Tibial nerve (tissue), 4 donors: Measurements from ENCODE around the gene PRSS22. TPM values are rescaled to one million over a fixed set of nuclear protein-coding genes. Genes with fewer than 3 reads are reported as not detected.

Experiments used
- DNase-seq, 2 donors: peaks; one replicate each; pipeline ENCODE4 v3.0.0-alpha.2; 2019; ENCODE audit warnings: low spot score in 2 of 2
- H3K27ac ChIP-seq, 4 donors: fragments of 200-600 bp; sonication (generic) in 3 of 4; one replicate each; pipeline ENCODE4 v1.5.1; 2017 to 2019; ENCODE audit warnings: mild to moderate bottlenecking in 1 of 4
- H3K27me3 ChIP-seq, 2 donors: fragments of 200-600 bp; sonication (generic) in 1 of 2; one replicate each; pipeline versions ENCODE4 v1.5.1 to v1.6.0; 2017 to 2019
- H3K36me3 ChIP-seq, 3 donors: fragments of 200-600 bp; sonication (generic); one replicate each; pipeline ENCODE4 v1.5.1; 2018 to 2019
- H3K4me1 ChIP-seq, 4 donors: fragments of 200-600 bp; sonication (generic) in 3 of 4; one replicate each; pipeline ENCODE4 v1.5.1; 2017 to 2019
- H3K4me3 ChIP-seq, 4 donors: fragments of 200-600 bp; sonication (generic) in 3 of 4; one replicate each; pipeline ENCODE4 v1.5.1; 2017 to 2019; ENCODE audit warnings: mild to moderate bottlenecking in 1 of 4, moderate library complexity in 1 of 4
- H3K9me3 ChIP-seq, 4 donors: fragments of 200-600 bp; sonication (generic) in 3 of 4; one replicate each; pipeline ENCODE4 v1.5.1; 2017 to 2019
- EP300 ChIP-seq, 2 donors: sonication (generic); formaldehyde crosslinking; IDR thresholded peaks; one replicate each; pipeline ENCODE4 v1.6.1; 2017; ENCODE audit warnings: antibody characterized with exemption in 2 of 2, mild to moderate bottlenecking in 1 of 2
- POLR2A ChIP-seq, 2 donors: fragments of 450-650 bp; IDR thresholded peaks; one replicate each; pipeline ENCODE4 v1.6.1; 2017; ENCODE audit warnings: antibody characterized with exemption in 2 of 2, mild to moderate bottlenecking in 2 of 2, moderate library complexity in 2 of 2
- WGBS, 2 donors: methylation state at CpG; one replicate each; pipeline ENCODE4 v1.1.5; 2018; 5-methylcytosine and 5-hydroxymethylcytosine counted together
- total RNA-seq, 4 donors: library from RNA; depleted of rRNA; stranded (reverse); fragments of >200 nt; gene quantifications; one replicate each; pipeline ENCODE4 v1.1.0, GENCODE V29; 2016
- TF ChIP-seq, protein P1 (sequence below), 5 experiments: fragments of 200-600 bp in 3 of 5; fragments of 450-650 bp in 2 of 5; sonication (generic) in 3 of 5; IDR thresholded peaks; one replicate each; pipeline ENCODE4 v1.5.1; 2016 to 2019; ENCODE audit warnings: antibody characterized with exemption in 5 of 5, mild to moderate bottlenecking in 3 of 5, moderate library complexity in 2 of 5

PRSS22 gene
- total RNA-seq, 4 donors from 2014 or later, result not detected

- Histone ChIP-seq H3K4me1 (no peaks in the 10 kb centered on the region), H3K9me3 (peaks cover 0 to 32% (median 8%) of the 10 kb centered on the region in 4 donors), H3K27ac (no peak overlapping the region), H3K36me3 (no peaks in the 10 kb centered on the region), H3K4me3 (no peak overlapping the region), H3K27me3 (peaks cover 0 to 9% of the 10 kb centered on the region in 2 donors)
- TF ChIP-seq POLR2A (IDR thresholded peaks at IDR 0.05), result no peak
- TF ChIP-seq, protein P1, sequence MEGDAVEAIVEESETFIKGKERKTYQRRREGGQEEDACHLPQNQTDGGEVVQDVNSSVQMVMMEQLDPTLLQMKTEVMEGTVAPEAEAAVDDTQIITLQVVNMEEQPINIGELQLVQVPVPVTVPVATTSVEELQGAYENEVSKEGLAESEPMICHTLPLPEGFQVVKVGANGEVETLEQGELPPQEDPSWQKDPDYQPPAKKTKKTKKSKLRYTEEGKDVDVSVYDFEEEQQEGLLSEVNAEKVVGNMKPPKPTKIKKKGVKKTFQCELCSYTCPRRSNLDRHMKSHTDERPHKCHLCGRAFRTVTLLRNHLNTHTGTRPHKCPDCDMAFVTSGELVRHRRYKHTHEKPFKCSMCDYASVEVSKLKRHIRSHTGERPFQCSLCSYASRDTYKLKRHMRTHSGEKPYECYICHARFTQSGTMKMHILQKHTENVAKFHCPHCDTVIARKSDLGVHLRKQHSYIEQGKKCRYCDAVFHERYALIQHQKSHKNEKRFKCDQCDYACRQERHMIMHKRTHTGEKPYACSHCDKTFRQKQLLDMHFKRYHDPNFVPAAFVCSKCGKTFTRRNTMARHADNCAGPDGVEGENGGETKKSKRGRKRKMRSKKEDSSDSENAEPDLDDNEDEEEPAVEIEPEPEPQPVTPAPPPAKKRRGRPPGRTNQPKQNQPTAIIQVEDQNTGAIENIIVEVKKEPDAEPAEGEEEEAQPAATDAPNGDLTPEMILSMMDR (IDR thresholded peaks at IDR 0.05), result no peak
- TF ChIP-seq EP300 (IDR thresholded peaks at IDR 0.05), result no peak
- 76 to 79% methylated on average over 5 of the region's 5 CpGs for WGBS, 2 donors
- DNase-seq, result no peak
Measured at GRCh38 chr16:2806286-2806685, 51.7 kb downstream of the PRSS22 start.

DNA sequence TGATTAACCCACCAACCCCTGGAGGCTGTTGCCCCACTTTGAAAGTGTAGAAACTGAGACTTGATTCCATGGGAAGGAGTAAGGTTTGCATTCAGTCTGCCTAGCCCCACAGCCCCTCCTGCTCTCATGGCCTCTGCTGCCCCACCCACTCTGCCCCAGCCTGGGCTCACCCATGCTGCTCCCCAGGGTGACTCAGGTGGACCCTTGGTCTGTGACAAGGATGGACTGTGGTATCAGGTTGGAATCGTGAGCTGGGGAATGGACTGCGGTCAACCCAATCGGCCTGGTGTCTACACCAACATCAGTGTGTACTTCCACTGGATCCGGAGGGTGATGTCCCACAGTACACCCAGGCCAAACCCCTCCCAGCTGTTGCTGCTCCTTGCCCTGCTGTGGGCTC is 53.2 kb downstream of the PRSS22 start:
- no peaks in the 10 kb centered on the region for H3K4me1 ChIP-seq
- no peaks in the 10 kb centered on the region for H3K36me3 ChIP-seq
- H3K4me3 ChIP-seq, result no peak overlapping the region
- peaks cover 0 to 30% (median 8%) of the 10 kb centered on the region in 4 donors for H3K9me3 ChIP-seq
- no peak for TF ChIP-seq POLR2A (IDR thresholded peaks at IDR 0.05)
- TF ChIP-seq, protein P1 (IDR thresholded peaks at IDR 0.05), result no peak
- no peak for TF ChIP-seq EP300 (IDR thresholded peaks at IDR 0.05)
- no peaks in the 10 kb centered on the region for H3K27me3 ChIP-seq
- DNase-seq, result no peak
- WGBS, 2 donors, result 84 to 97% methylated on average over 4 of the region's 4 CpGs
- no peak overlapping the region for H3K27ac ChIP-seq

DNA sequence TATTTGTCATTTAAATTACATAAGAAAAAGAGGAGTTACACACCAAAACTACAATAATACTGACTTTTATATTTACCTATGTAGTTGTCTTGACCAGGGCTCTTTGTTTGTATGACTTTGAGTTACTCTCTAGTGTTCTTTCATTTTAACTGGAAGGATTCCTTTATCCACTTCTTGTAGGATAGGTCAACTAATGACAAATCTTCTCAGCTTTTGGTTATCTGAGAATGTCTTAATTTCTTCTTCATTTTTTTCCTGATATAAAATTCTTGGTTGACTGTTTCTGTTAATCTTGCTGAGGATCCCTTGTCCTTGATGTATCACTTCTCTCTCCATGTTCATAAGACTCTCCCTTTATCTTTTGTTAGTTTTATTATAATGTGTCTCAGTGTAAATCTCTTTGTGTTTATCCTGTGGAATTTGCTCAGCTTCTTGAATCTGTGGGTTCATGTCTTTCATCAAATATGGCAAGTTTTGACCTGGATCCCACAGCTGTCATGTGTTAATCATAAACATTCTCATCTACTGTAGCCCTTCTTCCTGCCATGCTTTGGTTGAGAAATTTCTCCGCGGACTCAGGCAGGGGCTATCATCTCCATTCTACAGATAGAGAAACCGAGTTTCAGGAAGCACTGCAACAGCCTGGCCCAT is 54.3 kb downstream of the PRSS22 start:
- DNase-seq, result no peak
- TF ChIP-seq EP300 (IDR thresholded peaks at IDR 0.05) (no peak), POLR2A (IDR thresholded peaks at IDR 0.05) (no peak)
- TF ChIP-seq, protein P1 (IDR thresholded peaks at IDR 0.05), result no peak
- no peak overlapping the region for H3K4me3 ChIP-seq
- WGBS, 2 donors, result 80% methylated on average over 3 of the region's 3 CpGs
- H3K4me1 ChIP-seq, result no peaks in the 10 kb centered on the region
- no peaks in the 10 kb centered on the region for H3K36me3 ChIP-seq
- H3K27ac ChIP-seq, result no peak overlapping the region
- H3K27me3 ChIP-seq, result no peaks in the 10 kb centered on the region
- peaks cover 0 to 29% (median 8%) of the 10 kb centered on the region in 4 donors for H3K9me3 ChIP-seq

Other genes with a start within 250 kb of the PRSS22 start
- gene KCTD5, start 175.6 kb downstream of the PRSS22 start, total RNA-seq, result 10 to 100 TPM; 17.8 to 24.3 (median 21.2) TPM
- 1 to 10 TPM; 1.3 to 4.2 (median 2.4) TPM for gene PRSS27, start 137.9 kb downstream of the PRSS22 start, total RNA-seq
- 1,000 to 10,000 TPM in 1 of 4 donors, 100 to 1,000 TPM in 3; 843 to 1,374 (median 886) TPM for gene SRRM2, start 105.5 kb downstream of the PRSS22 start, total RNA-seq
- 100 to 1,000 TPM; 293 to 759 (median 513) TPM for gene ELOB, start 80.9 kb downstream of the PRSS22 start, total RNA-seq
- gene PRSS33, start 70.6 kb downstream of the PRSS22 start, total RNA-seq, result not detected
- gene PRSS41, start 59.7 kb downstream of the PRSS22 start, total RNA-seq, result not detected
- gene PRSS21, start 40.9 kb downstream of the PRSS22 start, total RNA-seq, result not detected
- gene ZG16B, start 27.9 kb downstream of the PRSS22 start, total RNA-seq, result not detected
- gene FLYWCH2, start 25.0 kb upstream of the PRSS22 start, total RNA-seq, result 10 to 100 TPM; 66.2 to 76.8 (median 72.8) TPM
- 10 to 100 TPM; 65.1 to 74.9 (median 68.7) TPM for gene FLYWCH1, start 53.8 kb upstream of the PRSS22 start, total RNA-seq
- gene KREMEN2, start 106.1 kb upstream of the PRSS22 start, total RNA-seq, result not detected
- 10 to 100 TPM in 1 of 4 donors, 1 to 10 TPM in 3; 5.1 to 15.0 (median 7.9) TPM for gene PAQR4, start 111.2 kb upstream of the PRSS22 start, total RNA-seq
- 1 to 10 TPM in 2 of 4 donors, under 1 TPM in 2; 0.60 to 1.6 (median 1.1) TPM for gene PKMYT1, start 122.3 kb upstream of the PRSS22 start, total RNA-seq
- under 1 TPM in 1 of 4 donors, not detected in 3; 0.30 TPM for gene CLDN9, start 154.8 kb upstream of the PRSS22 start, total RNA-seq
- gene CLDN6, start 160.0 kb upstream of the PRSS22 start, total RNA-seq, result not detected
- gene TNFRSF12A, start 162.2 kb upstream of the PRSS22 start, total RNA-seq, result 10 to 100 TPM in 2 of 4 donors, 1 to 10 TPM in 2; 2.4 to 47.4 (median 11.5) TPM
- 10 to 100 TPM; 17.7 to 46.9 (median 38.5) TPM for gene HCFC1R1, start 165.8 kb upstream of the PRSS22 start, total RNA-seq
- gene THOC6, start 165.9 kb upstream of the PRSS22 start, total RNA-seq, result 10 to 100 TPM; 12.2 to 28.5 (median 18.0) TPM
- not detected for gene BICDL2, start 178.8 kb upstream of the PRSS22 start, total RNA-seq
- under 1 TPM in 2 of 4 donors, not detected in 2; under 0.01 to 0.42 TPM for gene MMP25, start 188.4 kb upstream of the PRSS22 start, total RNA-seq
- 10 to 100 TPM in 3 of 4 donors, 1 to 10 TPM in 1; 4.2 to 32.9 (median 21.7) TPM for gene IL32, start 207.5 kb upstream of the PRSS22 start, total RNA-seq
- not detected for gene ZSCAN10, start 241.1 kb upstream of the PRSS22 start, total RNA-seq